Measurements from ENCODE around the gene REPS2. TPM values are rescaled to one million over a fixed set of nuclear protein-coding genes. Genes with fewer than 3 reads are reported as not detected.

REPS2 gene
- total RNA-seq, 2 donors from 2014 or later = 10.5 to 13.7 TPM

GRCh38 chrX:17167915-17168314 lies 221.5 kb downstream of the REPS2 start:
- DNase-seq = no peak

DNA sequence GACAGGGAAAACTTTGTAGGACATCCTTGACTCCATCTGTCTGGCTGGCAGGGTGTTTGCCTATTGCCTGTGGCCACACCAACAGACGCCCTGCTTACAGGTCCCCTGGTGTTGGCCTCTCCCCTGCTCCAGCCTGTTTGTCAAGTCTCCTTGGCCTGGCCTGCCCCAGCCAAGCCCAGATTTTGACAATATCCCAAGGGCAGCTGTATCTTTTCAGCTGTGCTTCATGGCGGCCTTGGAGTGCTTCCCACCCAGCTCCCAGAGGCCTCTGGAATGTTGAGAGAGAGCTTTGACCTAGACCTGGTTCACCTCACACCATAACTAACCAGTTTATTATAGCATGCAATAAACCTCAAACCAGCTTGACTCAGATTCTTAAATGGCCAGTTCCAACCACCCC lies 224.5 kb downstream of the REPS2 start:
- ATAC-seq (no peak), DNase-seq (no peak)
- intact Hi-C loops (cut with DNase I) = no loop called here

More at GRCh38 chrX:17167915-17168314, 221.5 kb downstream of the REPS2 start:
- intact Hi-C loops (cut with DNase I) = no loop called here
- no peak for ATAC-seq

- peak; percentile 58 to 79 for ATAC-seq
- intact Hi-C loops (cut with DNase I) = no loop called here
- DNase-seq = peak; percentile 51
These were observed 228.2 kb downstream of the REPS2 start for GRCh38 chrX:17174671-17175070.

- no peak for ATAC-seq
- intact Hi-C loops (cut with DNase I) = no loop called here
These were observed 235.9 kb downstream of the REPS2 start for GRCh38 chrX:17182317-17182716.

GRCh38 chrX:17183566-17183965 lies 237.1 kb downstream of the REPS2 start:
- intact Hi-C loops (cut with DNase I) = no loop called here
- ATAC-seq (no peak), DNase-seq (no peak)

More at GRCh38 chrX:17182317-17182716, 235.9 kb downstream of the REPS2 start:
- DNase-seq = no peak

- DNase-seq (no peak), ATAC-seq (no peak)
- intact Hi-C loops (cut with DNase I) = no loop called here
These were observed 239.0 kb downstream of the REPS2 start for GRCh38 chrX:17185431-17185830.

GRCh38 chrX:17187136-17187756 lies 240.8 kb downstream of the REPS2 start:
- DNase-seq (no peak), ATAC-seq (no peak)
- intact Hi-C loops (cut with DNase I) = no loop called here

DNA sequence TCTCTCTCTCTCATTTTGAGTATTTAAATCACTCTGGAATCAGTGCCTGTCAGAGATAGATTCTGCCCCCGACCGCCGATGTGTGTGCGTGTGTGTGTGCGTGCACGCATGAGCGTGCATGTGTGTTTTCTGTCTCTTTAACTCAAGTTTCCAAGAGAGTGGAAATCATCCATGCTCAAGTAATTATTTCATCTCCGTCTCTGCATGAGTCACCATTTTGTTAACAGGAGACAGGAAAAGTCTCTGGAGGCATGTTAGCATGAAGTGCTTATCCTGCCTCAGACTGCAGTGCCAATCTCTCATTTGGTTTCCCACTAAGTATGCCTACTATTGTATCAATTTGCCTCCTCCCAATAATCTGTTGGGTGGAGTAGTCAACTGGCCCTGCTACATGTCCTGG lies 245.6 kb downstream of the REPS2 start:
- no peak for ATAC-seq
- intact Hi-C loops (cut with DNase I) = no loop called here
- no peak for DNase-seq

Other genes starting within 250 kb of the REPS2 start
- gene CTPS2, start 234.0 kb upstream of the REPS2 start, total RNA-seq = 1 to 10 TPM; 5.1 to 6.2 TPM
- 10 to 100 TPM; 15.6 to 25.3 TPM for gene SYAP1, start 227.0 kb upstream of the REPS2 start, total RNA-seq
- 1 to 10 TPM; 6.5 to 9.0 TPM for gene TXLNG, start 160.2 kb upstream of the REPS2 start, total RNA-seq
- 10 to 100 TPM; 76.8 to 83.1 TPM for gene RBBP7, start 76.3 kb upstream of the REPS2 start, total RNA-seq